HG03025 (cell line): ENCODE measurements around the gene LUM.

Experiments
- ATAC-seq: cut with Tn5 transposase; IDR thresholded peaks from one replicate; pipeline ENCODE4 v1.9.1; 2021; ENCODE audit warnings: mild to moderate bottlenecking, moderate library complexity; ENCODE audit not compliant: unreplicated experiment, low FRiP score

The LUM gene

GRCh38 chr12:91111366-91112325, at the start of gene LUM:
LUM (minus strand) TSS chr12:91111494; CDS start chr12:91108979, 2,515 bp downstream.
- ATAC-seq = no peak

GRCh38 chr12:91161009-91161408, 49.7 kb upstream of the LUM start:
- ATAC-seq = no peak

- no peak for ATAC-seq
Observed at GRCh38 chr12:91155990-91156389, 44.7 kb upstream of the LUM start.

GRCh38 chr12:91154131-91154530, 42.8 kb upstream of the LUM start:
- ATAC-seq = no peak

GRCh38 chr12:91144053-91144452, 32.8 kb upstream of the LUM start:
- ATAC-seq = no peak

- ATAC-seq = no peak
Observed at GRCh38 chr12:91143206-91143605, 31.9 kb upstream of the LUM start.

- no peak for ATAC-seq
Observed at GRCh38 chr12:91142221-91142631, 30.9 kb upstream of the LUM start.

- no peak for ATAC-seq
Observed at GRCh38 chr12:91140026-91140931, 29.0 kb upstream of the LUM start.

GRCh38 chr12:91139286-91139685, 28.0 kb upstream of the LUM start:
- no peak for ATAC-seq

- ATAC-seq = no peak
Observed at GRCh38 chr12:91138337-91138920, 27.1 kb upstream of the LUM start.

- ATAC-seq = no peak
Observed at GRCh38 chr12:91133871-91134270, 22.6 kb upstream of the LUM start.

GRCh38 chr12:91129662-91130362, 18.5 kb upstream of the LUM start:
- no peak for ATAC-seq

GRCh38 chr12:91127751-91128150, 16.5 kb upstream of the LUM start:
- ATAC-seq = no peak

- no peak for ATAC-seq
Observed at GRCh38 chr12:91127306-91127705, 16.0 kb upstream of the LUM start.

- no peak for ATAC-seq
Observed at GRCh38 chr12:91126516-91126915, 15.2 kb upstream of the LUM start.

GRCh38 chr12:91123236-91123916, 12.1 kb upstream of the LUM start:
- no peak for ATAC-seq

- ATAC-seq = no peak
Observed at GRCh38 chr12:91120781-91121180, 9.5 kb upstream of the LUM start.

GRCh38 chr12:91119089-91119488, 7.8 kb upstream of the LUM start:
- ATAC-seq = no peak

- ATAC-seq = no peak
Observed at GRCh38 chr12:91113621-91114020, 2.3 kb upstream of the LUM start.
